ENCODE measurements around the gene CDH22. TPM values are rescaled to one million over a fixed set of nuclear protein-coding genes. Genes with fewer than 3 reads are reported as not detected.
A peak's percentile ranks its signal among the peaks of the same experiment; 100 is the strongest.

Gene CDH22
- not detected for polyA plus RNA-seq (2013, experiment 1 of 2)
- polyA plus RNA-seq (2013, experiment 2 of 2): not detected

DNA sequence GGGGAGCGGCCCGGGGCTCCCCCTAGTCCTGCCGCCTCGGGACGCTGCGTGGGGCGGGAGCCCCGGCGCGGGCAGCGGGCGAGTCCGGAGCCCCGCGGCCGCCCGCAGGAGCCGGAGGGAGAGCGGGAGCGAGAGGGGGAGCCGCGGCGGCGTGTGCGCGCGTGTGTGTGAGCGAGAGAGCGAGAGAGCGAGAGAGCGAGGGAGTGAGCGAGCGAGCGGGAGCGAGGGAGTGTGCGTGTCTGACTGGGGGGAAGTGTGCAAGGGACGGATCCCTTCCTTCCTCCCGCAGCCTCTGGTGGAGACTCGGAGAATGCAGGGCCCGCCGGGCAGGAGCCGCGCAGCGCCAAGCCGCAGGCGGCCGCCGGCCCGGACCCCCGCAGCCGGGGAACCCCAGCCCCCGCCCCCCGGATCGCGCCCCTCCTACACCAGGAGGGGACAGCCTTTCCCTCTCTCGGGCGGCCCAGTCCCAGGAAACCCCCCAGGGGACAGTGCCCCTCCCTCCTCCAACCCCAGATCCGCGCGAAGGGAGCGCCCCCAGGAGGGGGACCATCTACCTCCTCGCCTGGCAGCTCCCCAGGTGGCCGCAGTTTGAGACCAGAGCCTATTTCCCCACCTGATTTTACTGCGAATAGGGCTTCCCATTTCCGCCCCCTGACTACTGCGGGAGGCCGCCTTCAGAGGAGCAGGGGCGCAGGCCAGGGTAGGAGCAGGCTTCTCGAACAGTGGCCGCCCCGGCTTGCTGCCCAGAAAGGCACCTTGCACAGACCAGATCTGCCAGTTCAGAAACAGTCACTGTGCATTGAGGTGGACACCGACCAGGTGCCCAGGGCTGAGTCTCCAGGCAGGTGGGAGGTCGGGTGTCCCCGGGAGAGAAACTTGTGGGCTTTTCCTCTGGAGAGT lies at the start of gene CDH22:
CDH22 (minus strand) TSS at position 241 of the 900 bp plus-strand sequence. CDS start 57,204 bp downstream, outside the sequence.
- Histone ChIP-seq H3K23ac (ENCODE audit: low read length in 2 of 2) (peak within 1 kb of the TSS in 1 of 2 experiments; percentile 14), H3K4me3 (ENCODE audit: insufficient read depth in 1 of 2, low read depth in 1 of 2, low read length in 2 of 2) (peak within 1 kb of the TSS in 1 of 2 experiments; percentile 49), H2BK5ac (ENCODE audit: low read depth, low read length, poor library complexity, severe bottlenecking) (no peak within 1 kb of the TSS), H3K79me1 (replicated peaks; ENCODE audit: low read length, poor library complexity, severe bottlenecking) (no peaks in the 10 kb centered on the region), H3K4me1 (ENCODE audit: control insufficient read depth, insufficient read depth, low read depth, low read length) (peaks cover 19% of the 10 kb centered on the region), H3K4me2 (ENCODE audit: low read length, poor library complexity, severe bottlenecking) (peak within 1 kb of the TSS; percentile 90), H2BK120ac (ENCODE audit: low read depth, low read length) (no peak within 1 kb of the TSS), H2AK5ac (ENCODE audit: low read length, severe bottlenecking) (no peak within 1 kb of the TSS), H4K91ac (ENCODE audit: low read length) (no peak within 1 kb of the TSS), H3K9me3 (ENCODE audit: control insufficient read depth, low read length) (no peaks in the 10 kb centered on the region), H3K18ac (ENCODE audit: low read depth in 1 of 2, low read length in 2 of 2) (no peak within 1 kb of the TSS), H2AFZ (ENCODE audit: low read depth, low read length) (peak within 1 kb of the TSS; percentile 10), H4K8ac (ENCODE audit: low read length) (no peak within 1 kb of the TSS), H3K27ac (ENCODE audit: low read length, poor library complexity, severe bottlenecking) (no peak within 1 kb of the TSS), H3K36me3 (ENCODE audit: control insufficient read depth in 1 of 2, insufficient read depth in 2 of 2, low read depth in 1 of 2, low read length in 2 of 2) (no peaks in the 10 kb centered on the region), H3K4ac (ENCODE audit: low read depth in 1 of 2, low read length in 2 of 2) (no peak within 1 kb of the TSS), H2BK15ac (ENCODE audit: low read depth, poor library complexity, severe bottlenecking) (no peak within 1 kb of the TSS), H3K9ac (ENCODE audit: low read length) (no peak within 1 kb of the TSS), H3K14ac (ENCODE audit: low read length in 2 of 2) (no peak within 1 kb of the TSS), H2BK12ac (ENCODE audit: low read length in 2 of 2) (no peak within 1 kb of the TSS), H3K27me3 (ENCODE audit: control insufficient read depth in 1 of 2, insufficient read depth in 1 of 2, low read length in 2 of 2) (peaks cover 89 to 93% of the 10 kb centered on the region in 2 experiments)
- peak; percentile 53 for DNase-seq
- WGBS: 4% methylated on average over 57 of the region's 74 CpGs

DNA sequence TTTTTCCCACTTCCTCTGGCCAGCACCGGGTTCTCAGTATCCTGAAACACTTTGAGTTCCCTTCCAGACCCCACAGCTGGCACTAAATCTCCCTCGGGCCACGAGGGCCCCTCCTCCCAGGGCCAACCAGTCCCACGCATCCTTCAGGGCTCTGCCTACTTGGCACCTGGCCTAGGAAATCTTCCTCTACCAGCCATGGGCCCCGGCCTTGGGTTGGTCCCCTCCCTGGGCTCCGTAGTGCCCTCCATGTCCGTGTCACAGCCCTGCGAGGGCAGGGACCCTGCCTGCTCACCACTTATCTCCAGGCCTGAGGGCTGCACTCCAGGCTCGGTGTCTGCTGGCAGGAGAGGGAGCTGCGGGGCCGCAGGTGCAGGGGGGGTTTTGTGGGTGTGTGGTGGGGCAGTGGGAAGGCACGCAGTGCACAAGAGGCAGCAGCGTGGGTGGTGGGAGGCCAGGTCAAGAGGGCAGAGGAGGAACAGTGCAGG lies 48.8 kb upstream of the CDH22 start:
- Histone ChIP-seq H4K91ac (ENCODE audit: low read length) (no peak overlapping the region), H3K23ac (ENCODE audit: low read length in 2 of 2) (no peak overlapping the region), H2AFZ (ENCODE audit: low read depth, low read length) (no peak overlapping the region), H3K4me1 (ENCODE audit: control insufficient read depth, insufficient read depth, low read depth, low read length) (peaks cover 13% of the 10 kb centered on the region), H3K18ac (ENCODE audit: low read depth in 1 of 2, low read length in 2 of 2) (no peak overlapping the region), H2AK5ac (ENCODE audit: low read length, severe bottlenecking) (no peak overlapping the region), H3K4me2 (ENCODE audit: low read length, poor library complexity, severe bottlenecking) (no peak overlapping the region), H3K4ac (ENCODE audit: low read depth in 1 of 2, low read length in 2 of 2) (no peak overlapping the region), H3K9me3 (ENCODE audit: control insufficient read depth, low read length) (no peaks in the 10 kb centered on the region), H3K9ac (ENCODE audit: low read length) (peak overlapping the region; percentile 26), H3K27me3 (ENCODE audit: control insufficient read depth in 1 of 2, insufficient read depth in 1 of 2, low read length in 2 of 2) (no peaks in the 10 kb centered on the region), H3K14ac (ENCODE audit: low read length in 2 of 2) (no peak overlapping the region), H2BK12ac (ENCODE audit: low read length in 2 of 2) (no peak overlapping the region), H3K4me3 (ENCODE audit: insufficient read depth in 1 of 2, low read depth in 1 of 2, low read length in 2 of 2) (no peak overlapping the region), H2BK5ac (ENCODE audit: low read depth, low read length, poor library complexity, severe bottlenecking) (no peak overlapping the region), H4K8ac (ENCODE audit: low read length) (no peak overlapping the region), H3K36me3 (ENCODE audit: control insufficient read depth in 1 of 2, insufficient read depth in 2 of 2, low read depth in 1 of 2, low read length in 2 of 2) (peaks cover 58 to 72% of the 10 kb centered on the region in 2 experiments), H3K79me1 (replicated peaks; ENCODE audit: low read length, poor library complexity, severe bottlenecking) (peaks cover 47% of the 10 kb centered on the region), H3K27ac (ENCODE audit: low read length, poor library complexity, severe bottlenecking) (no peak overlapping the region), H2BK15ac (ENCODE audit: low read depth, poor library complexity, severe bottlenecking) (no peak overlapping the region), H2BK120ac (ENCODE audit: low read depth, low read length) (no peak overlapping the region)
- DNase-seq: no peak
- WGBS: 85% methylated on average over 11 of the region's 13 CpGs

GRCh38 chr20:46356195-46357029 lies 48.1 kb upstream of the CDH22 start:
- Histone ChIP-seq H3K18ac (ENCODE audit: low read depth in 1 of 2, low read length in 2 of 2) (no peak overlapping the region), H2BK5ac (ENCODE audit: low read depth, low read length, poor library complexity, severe bottlenecking) (no peak overlapping the region), H2AK5ac (ENCODE audit: low read length, severe bottlenecking) (no peak overlapping the region), H3K27me3 (ENCODE audit: control insufficient read depth in 1 of 2, insufficient read depth in 1 of 2, low read length in 2 of 2) (no peaks in the 10 kb centered on the region), H3K4me1 (ENCODE audit: control insufficient read depth, insufficient read depth, low read depth, low read length) (peaks cover 15% of the 10 kb centered on the region), H3K14ac (ENCODE audit: low read length in 2 of 2) (no peak overlapping the region), H3K36me3 (ENCODE audit: control insufficient read depth in 1 of 2, insufficient read depth in 2 of 2, low read depth in 1 of 2, low read length in 2 of 2) (peaks cover 59 to 72% of the 10 kb centered on the region in 2 experiments), H2AFZ (ENCODE audit: low read depth, low read length) (no peak overlapping the region), H2BK15ac (ENCODE audit: low read depth, poor library complexity, severe bottlenecking) (no peak overlapping the region), H3K4ac (ENCODE audit: low read depth in 1 of 2, low read length in 2 of 2) (no peak overlapping the region), H3K4me2 (ENCODE audit: low read length, poor library complexity, severe bottlenecking) (no peak overlapping the region), H2BK120ac (ENCODE audit: low read depth, low read length) (no peak overlapping the region), H3K4me3 (ENCODE audit: insufficient read depth in 1 of 2, low read depth in 1 of 2, low read length in 2 of 2) (peak overlapping the region in 1 of 2 experiments; percentile 17), H3K27ac (ENCODE audit: low read length, poor library complexity, severe bottlenecking) (no peak overlapping the region), H3K79me1 (replicated peaks; ENCODE audit: low read length, poor library complexity, severe bottlenecking) (peaks cover 43% of the 10 kb centered on the region), H4K91ac (ENCODE audit: low read length) (no peak overlapping the region), H3K23ac (ENCODE audit: low read length in 2 of 2) (no peak overlapping the region), H3K9ac (ENCODE audit: low read length) (peak overlapping the region; percentile 26), H2BK12ac (ENCODE audit: low read length in 2 of 2) (peak overlapping the region in 1 of 2 experiments; percentile 15), H3K9me3 (ENCODE audit: control insufficient read depth, low read length) (no peaks in the 10 kb centered on the region), H4K8ac (ENCODE audit: low read length) (no peak overlapping the region)
- no peak for DNase-seq
- WGBS: 90% methylated on average over 23 of the region's 23 CpGs
